Measurements from ENCODE around the gene SCFD2.

Gene SCFD2

GRCh38 chr4:52957835-52958631 is 407.8 kb downstream of the SCFD2 start:
- no peak overlapping the region for H3K27ac ChIP-seq (ENCODE audit: low read depth, low read length)
- H3K4me1 ChIP-seq (ENCODE audit: control insufficient read depth, insufficient read depth, low read length, unreplicated experiment) = no peaks in the 10 kb centered on the region
- H2AFZ ChIP-seq (ENCODE audit: low read length, unreplicated experiment) = no peak overlapping the region
- no peak overlapping the region for H3K4me3 ChIP-seq (ENCODE audit: low read depth, low read length)
- no peaks in the 10 kb centered on the region for H3K36me3 ChIP-seq (ENCODE audit: insufficient read depth, low read length)
- H3K79me2 ChIP-seq (ENCODE audit: control insufficient read depth, insufficient read depth, low read length, unreplicated experiment) = no peaks in the 10 kb centered on the region
- no peaks in the 10 kb centered on the region for H3K27me3 ChIP-seq (ENCODE audit: insufficient read depth, low read length)

GRCh38 chr4:52957220-52957686 is 408.6 kb downstream of the SCFD2 start:
- Histone ChIP-seq H3K27me3 (ENCODE audit: insufficient read depth, low read length) (no peaks in the 10 kb centered on the region), H3K36me3 (ENCODE audit: insufficient read depth, low read length) (no peaks in the 10 kb centered on the region), H3K4me1 (ENCODE audit: control insufficient read depth, insufficient read depth, low read length, unreplicated experiment) (no peaks in the 10 kb centered on the region), H3K4me3 (ENCODE audit: low read depth, low read length) (no peak overlapping the region), H2AFZ (ENCODE audit: low read length, unreplicated experiment) (no peak overlapping the region), H3K27ac (ENCODE audit: low read depth, low read length) (no peak overlapping the region), H3K79me2 (ENCODE audit: control insufficient read depth, insufficient read depth, low read length, unreplicated experiment) (no peaks in the 10 kb centered on the region)

DNA sequence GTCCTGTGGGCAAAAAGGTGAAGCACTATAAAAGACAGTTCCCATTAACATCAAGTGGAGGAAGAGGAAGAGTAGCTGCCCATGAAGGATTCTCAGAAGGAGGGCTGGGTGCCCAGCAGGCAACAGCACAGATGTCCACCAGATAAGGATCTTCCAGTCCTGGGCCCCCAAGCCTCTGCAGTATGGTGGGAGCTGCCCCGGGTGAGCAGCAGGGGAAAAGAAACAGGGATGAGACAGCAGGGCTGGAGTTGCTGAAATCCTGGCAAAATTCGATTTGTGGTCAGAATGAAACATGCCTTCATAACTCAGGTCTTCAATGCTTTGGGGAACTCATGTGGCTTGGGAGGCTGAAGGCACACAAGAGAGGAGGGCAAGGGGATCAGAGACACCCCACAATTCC is 409.2 kb downstream of the SCFD2 start:
- Histone ChIP-seq H3K36me3 (ENCODE audit: insufficient read depth, low read length) (no peaks in the 10 kb centered on the region), H3K4me1 (ENCODE audit: control insufficient read depth, insufficient read depth, low read length, unreplicated experiment) (no peaks in the 10 kb centered on the region), H2AFZ (ENCODE audit: low read length, unreplicated experiment) (no peak overlapping the region), H3K79me2 (ENCODE audit: control insufficient read depth, insufficient read depth, low read length, unreplicated experiment) (no peaks in the 10 kb centered on the region), H3K27ac (ENCODE audit: low read depth, low read length) (no peak overlapping the region), H3K4me3 (ENCODE audit: low read depth, low read length) (no peak overlapping the region), H3K27me3 (ENCODE audit: insufficient read depth, low read length) (no peaks in the 10 kb centered on the region)

DNA sequence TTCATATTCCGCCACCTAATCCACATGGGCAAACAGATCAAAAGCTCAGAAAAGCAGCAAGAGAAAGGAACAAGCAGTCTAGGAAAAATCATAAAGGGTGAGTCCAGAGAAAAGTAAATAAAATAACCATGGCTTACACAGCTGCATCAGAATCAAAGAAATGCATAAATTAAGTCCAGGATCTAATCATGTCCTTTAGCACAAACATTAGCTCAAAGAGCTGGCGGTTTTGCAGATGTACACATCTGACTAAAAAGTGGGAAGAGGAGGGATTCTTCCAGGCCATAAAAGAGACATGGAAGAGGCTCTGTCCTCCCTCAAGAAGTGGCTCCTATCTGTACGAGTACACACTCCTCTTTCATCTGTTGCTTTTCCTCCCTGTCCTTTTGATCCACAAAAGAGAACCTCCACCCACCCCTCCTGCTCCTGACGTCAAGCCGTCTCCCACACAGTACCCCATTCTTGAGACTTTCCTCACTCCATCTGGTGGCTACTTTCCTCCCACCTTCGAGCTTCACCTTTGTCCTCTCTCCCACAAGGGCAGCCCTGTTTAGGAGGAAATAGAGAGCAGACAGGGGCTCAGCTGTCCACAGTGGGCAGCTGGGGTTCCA is 411.2 kb downstream of the SCFD2 start:
- Histone ChIP-seq H3K36me3 (ENCODE audit: insufficient read depth, low read length) (no peaks in the 10 kb centered on the region), H3K27me3 (ENCODE audit: insufficient read depth, low read length) (no peaks in the 10 kb centered on the region), H3K79me2 (ENCODE audit: control insufficient read depth, insufficient read depth, low read length, unreplicated experiment) (no peaks in the 10 kb centered on the region), H3K27ac (ENCODE audit: low read depth, low read length) (no peak overlapping the region), H3K4me3 (ENCODE audit: low read depth, low read length) (no peak overlapping the region), H2AFZ (ENCODE audit: low read length, unreplicated experiment) (no peak overlapping the region), H3K4me1 (ENCODE audit: control insufficient read depth, insufficient read depth, low read length, unreplicated experiment) (peaks cover 5% of the 10 kb centered on the region)

- no peak overlapping the region for H3K4me3 ChIP-seq (ENCODE audit: low read depth, low read length)
Observed at GRCh38 chr4:52952540-52952939, 413.3 kb downstream of the SCFD2 start.

GRCh38 chr4:52951016-52951415 is 414.8 kb downstream of the SCFD2 start:
- no peak overlapping the region for H2AFZ ChIP-seq (ENCODE audit: low read length, unreplicated experiment)
- H3K27me3 ChIP-seq (ENCODE audit: insufficient read depth, low read length) = no peaks in the 10 kb centered on the region
- H3K4me1 ChIP-seq (ENCODE audit: control insufficient read depth, insufficient read depth, low read length, unreplicated experiment) = peaks cover 5% of the 10 kb centered on the region
- H3K4me3 ChIP-seq (ENCODE audit: low read depth, low read length) = no peak overlapping the region
- no peaks in the 10 kb centered on the region for H3K36me3 ChIP-seq (ENCODE audit: insufficient read depth, low read length)
- H3K79me2 ChIP-seq (ENCODE audit: control insufficient read depth, insufficient read depth, low read length, unreplicated experiment) = no peaks in the 10 kb centered on the region
- H3K27ac ChIP-seq (ENCODE audit: low read depth, low read length) = no peak overlapping the region

More at GRCh38 chr4:52952540-52952939, 413.3 kb downstream of the SCFD2 start:
- Histone ChIP-seq H3K4me1 (ENCODE audit: control insufficient read depth, insufficient read depth, low read length, unreplicated experiment) (peaks cover 5% of the 10 kb centered on the region), H3K27ac (ENCODE audit: low read depth, low read length) (no peak overlapping the region), H3K27me3 (ENCODE audit: insufficient read depth, low read length) (no peaks in the 10 kb centered on the region), H2AFZ (ENCODE audit: low read length, unreplicated experiment) (no peak overlapping the region), H3K36me3 (ENCODE audit: insufficient read depth, low read length) (no peaks in the 10 kb centered on the region), H3K79me2 (ENCODE audit: control insufficient read depth, insufficient read depth, low read length, unreplicated experiment) (no peaks in the 10 kb centered on the region)

GRCh38 chr4:52950226-52950625 is 415.6 kb downstream of the SCFD2 start:
- H3K27me3 ChIP-seq (ENCODE audit: insufficient read depth, low read length) = no peaks in the 10 kb centered on the region
- no peak overlapping the region for H3K4me3 ChIP-seq (ENCODE audit: low read depth, low read length)
- H3K27ac ChIP-seq (ENCODE audit: low read depth, low read length) = no peak overlapping the region
- H3K4me1 ChIP-seq (ENCODE audit: control insufficient read depth, insufficient read depth, low read length, unreplicated experiment) = peaks cover 5% of the 10 kb centered on the region
- H3K36me3 ChIP-seq (ENCODE audit: insufficient read depth, low read length) = no peaks in the 10 kb centered on the region
- no peak overlapping the region for H2AFZ ChIP-seq (ENCODE audit: low read length, unreplicated experiment)
- no peaks in the 10 kb centered on the region for H3K79me2 ChIP-seq (ENCODE audit: control insufficient read depth, insufficient read depth, low read length, unreplicated experiment)

DNA sequence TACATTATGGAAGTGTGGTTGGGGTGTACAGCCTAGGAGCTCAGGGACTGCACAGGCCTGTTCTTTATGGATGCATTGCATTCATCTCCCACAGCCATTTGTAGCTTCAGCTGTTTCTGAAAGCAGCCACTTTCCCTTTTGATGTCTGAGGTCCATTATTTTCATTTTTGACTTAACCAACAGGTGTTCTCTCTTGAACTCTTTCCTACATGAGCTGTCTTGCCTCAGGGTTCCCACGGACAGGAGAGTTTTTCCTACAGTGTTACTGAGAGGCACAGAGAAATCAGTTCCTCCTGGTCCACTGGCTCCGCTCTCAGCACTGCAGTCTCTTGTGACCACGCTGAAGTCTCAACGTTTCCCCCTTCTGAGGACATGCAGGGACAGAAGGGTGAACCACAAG is 416.5 kb downstream of the SCFD2 start:
- Histone ChIP-seq H3K27ac (ENCODE audit: low read depth, low read length) (no peak overlapping the region), H3K4me1 (ENCODE audit: control insufficient read depth, insufficient read depth, low read length, unreplicated experiment) (peaks cover 5% of the 10 kb centered on the region), H2AFZ (ENCODE audit: low read length, unreplicated experiment) (no peak overlapping the region)

GRCh38 chr4:52948057-52948423 is 417.8 kb downstream of the SCFD2 start:
- Histone ChIP-seq H3K27me3 (ENCODE audit: insufficient read depth, low read length) (no peaks in the 10 kb centered on the region), H3K4me3 (ENCODE audit: low read depth, low read length) (no peak overlapping the region), H3K79me2 (ENCODE audit: control insufficient read depth, insufficient read depth, low read length, unreplicated experiment) (no peaks in the 10 kb centered on the region), H2AFZ (ENCODE audit: low read length, unreplicated experiment) (no peak overlapping the region), H3K4me1 (ENCODE audit: control insufficient read depth, insufficient read depth, low read length, unreplicated experiment) (peaks cover 5% of the 10 kb centered on the region), H3K27ac (ENCODE audit: low read depth, low read length) (no peak overlapping the region), H3K36me3 (ENCODE audit: insufficient read depth, low read length) (no peaks in the 10 kb centered on the region)

More for the DNA sequence above, 416.5 kb downstream of the SCFD2 start:
- H3K79me2 ChIP-seq (ENCODE audit: control insufficient read depth, insufficient read depth, low read length, unreplicated experiment) = no peaks in the 10 kb centered on the region
- H3K4me3 ChIP-seq (ENCODE audit: low read depth, low read length) = no peak overlapping the region
- no peaks in the 10 kb centered on the region for H3K36me3 ChIP-seq (ENCODE audit: insufficient read depth, low read length)
- H3K27me3 ChIP-seq (ENCODE audit: insufficient read depth, low read length) = no peaks in the 10 kb centered on the region

GRCh38 chr4:52947401-52948056 is 418.3 kb downstream of the SCFD2 start:
- no peaks in the 10 kb centered on the region for H3K79me2 ChIP-seq (ENCODE audit: control insufficient read depth, insufficient read depth, low read length, unreplicated experiment)
- peaks cover 5% of the 10 kb centered on the region for H3K4me1 ChIP-seq (ENCODE audit: control insufficient read depth, insufficient read depth, low read length, unreplicated experiment)
- no peak overlapping the region for H3K27ac ChIP-seq (ENCODE audit: low read depth, low read length)
- no peak overlapping the region for H3K4me3 ChIP-seq (ENCODE audit: low read depth, low read length)
- no peaks in the 10 kb centered on the region for H3K36me3 ChIP-seq (ENCODE audit: insufficient read depth, low read length)
- H2AFZ ChIP-seq (ENCODE audit: low read length, unreplicated experiment) = no peak overlapping the region
- H3K27me3 ChIP-seq (ENCODE audit: insufficient read depth, low read length) = no peaks in the 10 kb centered on the region

Measured in ACC112 (cell line).